Measurements from ENCODE around the gene SPTSSA.
"Not testable (repeated sequence)": the region's sequence is repeated elsewhere in the genome, so short reads cannot be mapped to it uniquely, and the experiment has no call there.

SPTSSA gene

GRCh38 chr14:34385881-34386280 lies 76.2 kb downstream of the SPTSSA start:
- H3K9ac ChIP-seq (ENCODE audit: low read depth, low read length); H3K4me1 ChIP-seq (ENCODE audit: control insufficient read depth, insufficient read depth, low read length); H3K4me3 ChIP-seq (ENCODE audit: low read depth, low read length); H3K36me3 ChIP-seq (ENCODE audit: control insufficient read depth, insufficient read depth, low read length); H3K27me3 ChIP-seq (ENCODE audit: control insufficient read depth, insufficient read depth, low read length); H3K27ac ChIP-seq (ENCODE audit: low read depth, low read length); H3K9me3 ChIP-seq (ENCODE audit: control insufficient read depth, insufficient read depth, low read length): not testable (repeated sequence)

- Histone ChIP-seq H3K36me3 (ENCODE audit: control insufficient read depth, insufficient read depth, low read length) (no peaks in the 10 kb centered on the region), H3K4me1 (ENCODE audit: control insufficient read depth, insufficient read depth, low read length) (no peaks in the 10 kb centered on the region), H3K27ac (ENCODE audit: low read depth, low read length) (no peak overlapping the region), H3K9ac (ENCODE audit: low read depth, low read length) (no peak overlapping the region), H3K4me3 (ENCODE audit: low read depth, low read length) (no peak overlapping the region), H3K9me3 (ENCODE audit: control insufficient read depth, insufficient read depth, low read length) (no peaks in the 10 kb centered on the region), H3K27me3 (ENCODE audit: control insufficient read depth, insufficient read depth, low read length) (no peaks in the 10 kb centered on the region)
These were observed 78.2 kb downstream of the SPTSSA start for GRCh38 chr14:34383839-34384238.
